Keratinocyte (primary cell): Measurements from ENCODE around the gene BCL11B. TPM values are rescaled to one million over a fixed set of nuclear protein-coding genes. Genes with fewer than 3 reads are reported as not detected.

Experiments used
- DNase-seq: peaks from one replicate; pipeline ENCODE4 v3.0.0-alpha.2; 2011; ENCODE audit warnings: low read depth, missing footprints, low spot score
- FAIRE-seq: peaks from 2 replicates; lab custom pipeline; 2011; peaks lifted over from hg19 to GRCh38; lab: Jason Lieb, UNC
- H2AFZ ChIP-seq: 2 replicates; pipeline ENCODE4 v1.6.0; 2012; ENCODE audit warnings: low read length, control low read depth, inconsistent platforms; ENCODE audit not compliant: control insufficient read depth
- H3K27ac ChIP-seq: 2 replicates; pipeline ENCODE4 v1.5.1; 2011; ENCODE audit warnings: low read length; ENCODE audit not compliant: control insufficient read depth, insufficient read depth
- H3K27me3 ChIP-seq: 3 replicates; pipeline ENCODE4 v1.6.0; 2011; ENCODE audit warnings: low read length; ENCODE audit not compliant: control insufficient read depth, insufficient read depth; ENCODE audit errors: extremely low read depth
- H3K36me3 ChIP-seq, 2 experiments: 2 replicates in 1 of 2; 3 replicates in 1 of 2; pipeline ENCODE4 v1.5.1; 2011; ENCODE audit warnings: low read length in 2 of 2, mild to moderate bottlenecking in 1 of 2; ENCODE audit not compliant: control insufficient read depth in 2 of 2, insufficient read depth in 2 of 2; ENCODE audit errors: extremely low read depth in 1 of 2
- H3K4me1 ChIP-seq: 3 replicates; pipeline ENCODE4 v1.5.1; 2011; ENCODE audit warnings: low read length; ENCODE audit not compliant: control insufficient read depth, insufficient read depth; ENCODE audit errors: extremely low read depth
- H3K4me2 ChIP-seq: 3 replicates; pipeline ENCODE4 v1.6.0; 2011; ENCODE audit warnings: low read depth, low read length; ENCODE audit not compliant: control insufficient read depth, insufficient read depth; ENCODE audit errors: extremely low read depth
- H3K4me3 ChIP-seq, 3 experiments: fragments of 200-600 bp in 1 of 3; sonication (generic) in 1 of 3; 2 replicates in 2 of 3; 3 replicates in 1 of 3; pipeline ENCODE4 v1.5.1; 2011 to 2016; ENCODE audit warnings: low read length in 3 of 3, mild to moderate bottlenecking in 3 of 3, control low read depth in 2 of 3, inconsistent platforms in 1 of 3, low read depth in 1 of 3, mixed read lengths in 1 of 3, mixed run types in 1 of 3, moderate library complexity in 1 of 3; ENCODE audit not compliant: control insufficient read depth in 2 of 3, insufficient read depth in 2 of 3; ENCODE audit errors: extremely low read depth in 1 of 3
- H3K79me2 ChIP-seq: 2 replicates; pipeline ENCODE4 v1.6.0; 2012; ENCODE audit warnings: low read length; ENCODE audit not compliant: control insufficient read depth, insufficient read depth
- H3K9ac ChIP-seq: 3 replicates; pipeline ENCODE4 v1.6.0; 2011; ENCODE audit warnings: low read length; ENCODE audit not compliant: control insufficient read depth, insufficient read depth; ENCODE audit errors: extremely low read depth
- H3K9me1 ChIP-seq: 3 replicates; pipeline ENCODE4 v1.6.0; 2011; ENCODE audit warnings: low read length; ENCODE audit not compliant: control insufficient read depth, insufficient read depth; ENCODE audit errors: extremely low read depth
- H3K9me3 ChIP-seq: 2 replicates; pipeline ENCODE4 v1.5.1; 2012; ENCODE audit warnings: low read depth, low read length; ENCODE audit not compliant: control insufficient read depth
- H4K20me1 ChIP-seq: 3 replicates; pipeline ENCODE4 v1.6.0; 2011; ENCODE audit warnings: low read length; ENCODE audit not compliant: control insufficient read depth, insufficient read depth; ENCODE audit errors: extremely low read depth
- CTCF ChIP-seq, 3 experiments: IDR thresholded peaks in 1 of 3; conservative IDR thresholded peaks in 1 of 3; optimal IDR thresholded peaks in 1 of 3; 2 replicates in 2 of 3; 3 replicates in 1 of 3; pipeline versions ENCODE3 to v1.5.1; 2011; ENCODE audit warnings: low read length in 3 of 3, mild to moderate bottlenecking in 3 of 3, moderate library complexity in 2 of 3, control low read depth in 1 of 3, inconsistent platforms in 1 of 3; ENCODE audit not compliant: insufficient read depth in 2 of 3; ENCODE audit errors: extremely low read depth in 1 of 3
- EZH2 ChIP-seq: IDR thresholded peaks from one replicate; pipeline ENCODE4 v1.6.1; 2012; ENCODE audit warnings: inconsistent platforms, mild to moderate bottlenecking, low read length, moderate library complexity
- dilution Hi-C: fragments of 300-500 bp; cut with MboI; formaldehyde crosslinking; loops from one replicate; pipeline ENCODE4 v1.7.0; 2020; ENCODE audit warnings: low sequenced_read_pairs; ENCODE audit not compliant: extremely low pct_ligation_motif_present
- polyA plus RNA-seq, 5 experiments: library from polyadenylated mRNA; depleted of rRNA in 3 of 5; stranded (reverse) in 3 of 5; stranded (forward) in 1 of 5; unstranded in 1 of 5; fragments of >200 nt; gene quantifications; 1 replicate in 1 of 5; 2 replicates in 3 of 5; 3 replicates in 1 of 5; pipeline versions ENCODE4 v1.2.1 to v1.2.3, GENCODE V29; 2011 to 2012; ENCODE audit warnings: missing spikeins in 2 of 5, low read depth in 1 of 5, low replicate concordance in 1 of 5

The BCL11B gene
- polyA plus RNA-seq, 1 donor (not counting 4 experiments of a cell fraction or from before 2014, with no cell fraction given), result 5.2 TPM

- no peaks in the 10 kb centered on the region for H3K36me3 ChIP-seq
- H3K9ac ChIP-seq, result no peak overlapping the region
- TF ChIP-seq CTCF (optimal IDR thresholded peaks at IDR 0.05 in 1 of 3, IDR thresholded peaks at IDR 0.05 in 1 of 3, conservative IDR thresholded peaks at IDR 0.05 in 1 of 3; ENCODE audit: extremely low read depth in 1 of 3, insufficient read depth in 2 of 3, low read length in 3 of 3), result no peak
- TF ChIP-seq EZH2, result no peak
- H3K27me3 ChIP-seq, result no peaks in the 10 kb centered on the region
- H3K4me2 ChIP-seq, result peak overlapping the region; percentile 17
- FAIRE-seq (peak; percentile 32), DNase-seq (peak; percentile 42)
- dilution Hi-C loops, result no loop called here
- H3K9me3 ChIP-seq, result no peaks in the 10 kb centered on the region
- H4K20me1 ChIP-seq, result no peaks in the 10 kb centered on the region
- H3K4me1 ChIP-seq, result peaks cover 14% of the 10 kb centered on the region
- H3K27ac ChIP-seq, result no peak overlapping the region
- peak overlapping the region; percentile 90 for H2AFZ ChIP-seq
- H3K9me1 ChIP-seq, result no peaks in the 10 kb centered on the region
- H3K4me3 ChIP-seq, result peak overlapping the region in 1 of 3 experiments; percentile 4
- H3K79me2 ChIP-seq, result no peaks in the 10 kb centered on the region
Observed at GRCh38 chr14:99133636-99134515, 138.1 kb downstream of the BCL11B start.

- Histone ChIP-seq H3K27me3 (no peaks in the 10 kb centered on the region), H3K9ac (no peak overlapping the region), H4K20me1 (no peaks in the 10 kb centered on the region), H3K4me1 (peaks cover 15% of the 10 kb centered on the region), H3K4me2 (peak overlapping the region; percentile 17), H3K9me1 (no peaks in the 10 kb centered on the region), H3K4me3 (no peak overlapping the region), H3K9me3 (no peaks in the 10 kb centered on the region), H3K79me2 (no peaks in the 10 kb centered on the region), H3K36me3 (no peaks in the 10 kb centered on the region), H2AFZ (peak overlapping the region; percentile 90), H3K27ac (no peak overlapping the region)
- dilution Hi-C loops, result no loop called here
- peak; percentile 43 for FAIRE-seq
- no peak for DNase-seq
- TF ChIP-seq CTCF (optimal IDR thresholded peaks at IDR 0.05 in 1 of 3, IDR thresholded peaks at IDR 0.05 in 1 of 3, conservative IDR thresholded peaks at IDR 0.05 in 1 of 3; ENCODE audit: extremely low read depth in 1 of 3, insufficient read depth in 2 of 3, low read length in 3 of 3) (no peak), EZH2 (no peak)
Observed at GRCh38 chr14:99132821-99133635, 139.0 kb downstream of the BCL11B start.
